ENCODE data around the gene TLR2.

DNA sequence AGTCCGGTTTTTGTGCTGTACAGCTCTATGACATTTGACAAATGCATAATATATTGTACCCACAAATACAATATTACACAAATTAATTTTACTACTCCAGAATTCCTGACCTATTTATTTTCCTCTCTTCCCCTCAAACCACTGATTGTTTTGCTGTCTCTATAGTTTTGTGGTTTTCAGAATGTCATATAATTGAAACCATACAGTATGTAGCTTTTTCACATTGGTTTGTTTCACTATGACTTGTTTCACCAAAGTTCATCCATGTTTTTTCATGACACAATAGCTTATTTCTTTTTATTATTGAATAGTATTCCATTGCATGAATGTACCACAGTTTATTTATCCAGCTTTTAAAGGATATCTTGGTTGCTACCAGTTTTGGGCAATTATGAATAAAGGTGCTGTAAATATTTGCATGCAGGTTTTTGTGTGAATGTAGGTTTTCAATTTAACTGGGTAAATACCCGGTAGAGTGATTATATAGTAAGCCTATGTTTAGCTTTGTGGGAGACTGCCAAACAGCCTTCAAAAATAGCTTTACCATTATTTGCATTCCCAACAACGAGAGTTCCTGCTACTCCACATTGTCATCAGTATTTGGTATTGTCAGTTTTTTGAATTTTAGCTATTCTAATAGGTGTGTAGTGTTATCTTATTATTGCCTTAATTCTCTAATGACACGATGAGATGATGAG is 49.8 kb downstream of the TLR2 start:
- TF ChIP-seq KDM1A (IDR thresholded peaks at IDR 0.05; ENCODE audit: borderline replicate concordance) (no peak), NR2C2 (IDR thresholded peaks at IDR 0.05; ENCODE audit: borderline replicate concordance, control insufficient read depth, insufficient read length, low read depth) (no peak), POLR2AphosphoS5 (IDR thresholded peaks at IDR 0.05; ENCODE audit: low read length) (no peak), BCL11A (IDR thresholded peaks at IDR 0.05; ENCODE audit: low read depth, low read length) (no peak), SMAD1 (IDR thresholded peaks at IDR 0.05; ENCODE audit: low read depth, partially characterized antibody) (no peak), POLR2A (IDR thresholded peaks at IDR 0.05; ENCODE audit: low read depth, low read length) (no peak), STAT3 (IDR thresholded peaks at IDR 0.05; ENCODE audit: low read depth, low read length) (no peak), FOS (IDR thresholded peaks at IDR 0.05; ENCODE audit: borderline replicate concordance, extremely low read depth, insufficient read length) (no peak), RFX5 (IDR thresholded peaks at IDR 0.05; ENCODE audit: low read depth, low read length) (no peak), EGR1 (IDR thresholded peaks at IDR 0.05; ENCODE audit: borderline replicate concordance in 1 of 2, low read depth in 2 of 2, low read length in 2 of 2) (no peak)
- TF ChIP-seq, protein P1, sequence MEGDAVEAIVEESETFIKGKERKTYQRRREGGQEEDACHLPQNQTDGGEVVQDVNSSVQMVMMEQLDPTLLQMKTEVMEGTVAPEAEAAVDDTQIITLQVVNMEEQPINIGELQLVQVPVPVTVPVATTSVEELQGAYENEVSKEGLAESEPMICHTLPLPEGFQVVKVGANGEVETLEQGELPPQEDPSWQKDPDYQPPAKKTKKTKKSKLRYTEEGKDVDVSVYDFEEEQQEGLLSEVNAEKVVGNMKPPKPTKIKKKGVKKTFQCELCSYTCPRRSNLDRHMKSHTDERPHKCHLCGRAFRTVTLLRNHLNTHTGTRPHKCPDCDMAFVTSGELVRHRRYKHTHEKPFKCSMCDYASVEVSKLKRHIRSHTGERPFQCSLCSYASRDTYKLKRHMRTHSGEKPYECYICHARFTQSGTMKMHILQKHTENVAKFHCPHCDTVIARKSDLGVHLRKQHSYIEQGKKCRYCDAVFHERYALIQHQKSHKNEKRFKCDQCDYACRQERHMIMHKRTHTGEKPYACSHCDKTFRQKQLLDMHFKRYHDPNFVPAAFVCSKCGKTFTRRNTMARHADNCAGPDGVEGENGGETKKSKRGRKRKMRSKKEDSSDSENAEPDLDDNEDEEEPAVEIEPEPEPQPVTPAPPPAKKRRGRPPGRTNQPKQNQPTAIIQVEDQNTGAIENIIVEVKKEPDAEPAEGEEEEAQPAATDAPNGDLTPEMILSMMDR (IDR thresholded peaks at IDR 0.05 in 2 of 3, conservative IDR thresholded peaks at IDR 0.05 in 1 of 3; ENCODE audit: control insufficient read depth in 2 of 3, extremely low read depth in 1 of 3, insufficient read depth in 1 of 3, low read depth in 3 of 3, low read length in 3 of 3): no peak
- TF ChIP-seq, protein P2, sequence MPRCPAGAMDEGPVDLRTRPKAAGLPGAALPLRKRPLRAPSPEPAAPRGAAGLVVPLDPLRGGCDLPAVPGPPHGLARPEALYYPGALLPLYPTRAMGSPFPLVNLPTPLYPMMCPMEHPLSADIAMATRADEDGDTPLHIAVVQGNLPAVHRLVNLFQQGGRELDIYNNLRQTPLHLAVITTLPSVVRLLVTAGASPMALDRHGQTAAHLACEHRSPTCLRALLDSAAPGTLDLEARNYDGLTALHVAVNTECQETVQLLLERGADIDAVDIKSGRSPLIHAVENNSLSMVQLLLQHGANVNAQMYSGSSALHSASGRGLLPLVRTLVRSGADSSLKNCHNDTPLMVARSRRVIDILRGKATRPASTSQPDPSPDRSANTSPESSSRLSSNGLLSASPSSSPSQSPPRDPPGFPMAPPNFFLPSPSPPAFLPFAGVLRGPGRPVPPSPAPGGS (IDR thresholded peaks at IDR 0.05; ENCODE audit: borderline replicate concordance, insufficient read depth, low read depth, low read length, poor library complexity, severe bottlenecking): no peak
- TF ChIP-seq, protein P3, sequence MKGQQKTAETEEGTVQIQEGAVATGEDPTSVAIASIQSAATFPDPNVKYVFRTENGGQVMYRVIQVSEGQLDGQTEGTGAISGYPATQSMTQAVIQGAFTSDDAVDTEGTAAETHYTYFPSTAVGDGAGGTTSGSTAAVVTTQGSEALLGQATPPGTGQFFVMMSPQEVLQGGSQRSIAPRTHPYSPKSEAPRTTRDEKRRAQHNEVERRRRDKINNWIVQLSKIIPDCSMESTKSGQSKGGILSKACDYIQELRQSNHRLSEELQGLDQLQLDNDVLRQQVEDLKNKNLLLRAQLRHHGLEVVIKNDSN (IDR thresholded peaks at IDR 0.05; ENCODE audit: borderline replicate concordance, extremely low read length, insufficient read depth, low read depth, low read length): no peak

Data from GM12878 (cell line).